Hematopoietic multipotent progenitor cell treated with erythropoietin and hydrocortisone succinate and interleukin-3 and kit ligand, for 15 days (in vitro differentiated cells): ENCODE data around the gene NACA2.
"Not testable (repeated sequence)": the region's sequence is repeated elsewhere in the genome, so short reads cannot be mapped to it uniquely, and the experiment has no call there.

ENCODE experiments used
- DNase-seq: peaks from one replicate; pipeline ENCODE4 v3.0.0-alpha.2; 2015; ENCODE audit warnings: low spot score

Gene NACA2

DNA sequence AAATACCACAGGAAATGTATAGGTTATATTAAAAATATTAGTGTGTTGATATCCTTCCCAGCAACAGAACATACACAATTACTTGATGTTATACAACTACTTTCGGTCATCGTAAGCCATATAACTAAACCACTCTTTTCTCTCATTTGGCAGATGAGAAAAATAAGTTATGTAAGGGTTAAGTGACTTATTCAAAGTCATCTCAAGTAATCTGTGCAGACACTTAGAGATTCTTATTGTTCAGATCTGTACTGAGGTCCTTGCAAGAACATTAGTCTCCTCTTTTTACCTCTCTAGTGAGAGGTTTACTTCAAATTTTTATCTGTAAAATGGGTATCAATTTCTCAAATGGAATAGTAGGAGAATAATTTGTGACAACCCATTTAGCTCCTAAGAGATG, 15.0 kb downstream of the NACA2 start:
- DNase-seq = no peak

DNA sequence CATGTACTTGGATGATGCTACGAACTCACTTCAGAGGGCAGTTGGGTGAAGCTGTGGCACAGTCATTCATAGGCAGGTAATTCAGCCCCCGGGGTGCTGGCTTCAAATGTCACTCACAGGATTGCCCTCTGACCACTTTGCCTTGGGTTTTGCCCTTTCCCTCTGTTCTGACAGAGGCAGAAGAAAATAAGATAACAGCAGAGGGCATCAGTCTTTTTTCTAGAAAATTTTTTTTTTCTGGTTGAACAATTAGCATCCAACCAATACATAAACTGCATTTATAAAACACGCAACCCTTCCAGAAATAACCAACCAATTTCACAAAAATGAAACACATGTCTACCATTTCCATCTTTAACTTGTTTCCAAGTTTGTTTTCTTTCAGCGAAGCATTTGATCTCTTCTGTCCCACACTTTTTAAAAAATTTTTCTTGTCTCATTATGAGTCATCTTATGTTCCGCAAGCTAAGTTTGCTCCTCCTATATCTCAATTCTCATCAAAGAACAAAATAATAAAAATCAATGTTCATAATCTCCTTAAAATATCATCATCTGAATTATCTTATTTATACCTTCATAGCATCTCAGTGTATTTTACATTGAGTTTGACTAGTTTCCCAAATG, 15.6 kb downstream of the NACA2 start:
- DNase-seq = no peak

DNA sequence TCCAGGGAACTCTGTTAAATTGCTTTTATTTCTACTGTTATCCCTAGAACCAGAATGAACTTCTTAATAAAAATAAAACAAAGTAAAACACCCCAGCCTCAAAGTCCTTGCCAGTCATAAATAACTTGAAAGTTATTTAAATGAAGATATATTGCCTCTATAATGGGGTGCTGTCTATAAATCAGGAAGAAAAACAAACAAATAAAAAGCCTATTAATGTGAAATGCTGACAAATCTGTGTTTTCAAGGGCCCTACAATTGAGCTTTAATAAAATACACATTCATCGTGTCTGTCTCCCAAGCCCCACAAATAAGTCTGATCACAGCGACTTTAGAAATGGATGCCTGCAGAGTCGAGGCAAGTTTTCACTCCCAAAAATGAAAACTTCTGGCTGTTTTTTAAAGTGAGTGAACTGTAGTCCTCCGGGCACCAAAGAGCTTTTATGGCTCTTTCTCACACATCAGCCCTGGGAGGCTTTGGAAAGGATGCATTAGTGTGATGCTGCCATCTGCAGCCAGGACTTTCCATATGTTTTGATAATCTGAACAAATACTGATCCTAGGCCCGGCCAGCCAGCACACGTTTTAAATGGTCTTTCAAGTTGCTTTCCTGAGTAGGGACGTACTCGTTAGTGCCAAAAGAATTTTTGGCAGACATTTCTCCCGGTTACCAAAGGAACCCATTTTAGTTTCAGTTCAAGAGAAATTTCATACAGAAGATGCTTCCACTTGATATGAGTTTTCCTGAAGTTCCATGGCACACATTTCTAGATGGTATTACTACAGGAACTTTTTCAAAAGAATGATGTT, 16.3 kb downstream of the NACA2 start:
- DNase-seq = no peak

DNA sequence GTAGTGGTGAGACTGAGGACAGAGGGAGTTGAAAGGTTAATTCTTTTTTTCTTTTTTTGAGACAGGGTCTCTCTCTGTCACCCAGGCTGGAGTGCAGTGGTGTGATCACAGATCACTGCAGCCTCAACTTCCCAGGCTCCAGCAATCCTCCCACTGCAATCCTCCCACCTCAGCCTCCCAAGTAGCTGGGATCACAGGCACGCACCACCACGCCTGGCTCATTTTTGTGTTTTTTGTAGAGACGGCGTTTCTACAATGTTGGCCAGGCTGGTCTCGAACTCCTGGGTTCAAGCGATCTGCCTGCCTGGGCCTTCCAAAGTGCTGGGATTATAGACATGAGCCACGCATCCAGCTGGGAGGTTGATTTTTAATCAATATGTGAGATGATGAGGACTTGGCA, 18.5 kb downstream of the NACA2 start:
- not testable (repeated sequence) for DNase-seq

DNA sequence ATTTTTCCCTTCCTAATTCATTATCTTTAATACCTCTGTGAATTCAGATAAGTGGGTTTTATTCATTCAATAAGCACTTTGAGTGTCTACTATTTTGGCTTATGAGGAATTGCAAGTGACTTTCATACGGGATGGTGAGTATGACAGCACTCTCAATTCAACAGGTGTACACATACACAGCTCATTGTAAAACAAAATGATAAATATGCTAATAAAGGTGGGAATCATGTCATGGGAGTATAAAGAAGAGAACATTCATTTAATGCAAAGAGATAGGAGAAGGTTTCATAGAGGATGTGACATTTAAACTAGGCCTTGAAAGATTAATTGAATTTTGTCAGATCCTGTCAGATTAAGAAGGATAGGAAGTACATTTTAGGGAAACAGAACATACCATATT, 19.4 kb downstream of the NACA2 start:
- no peak for DNase-seq

DNA sequence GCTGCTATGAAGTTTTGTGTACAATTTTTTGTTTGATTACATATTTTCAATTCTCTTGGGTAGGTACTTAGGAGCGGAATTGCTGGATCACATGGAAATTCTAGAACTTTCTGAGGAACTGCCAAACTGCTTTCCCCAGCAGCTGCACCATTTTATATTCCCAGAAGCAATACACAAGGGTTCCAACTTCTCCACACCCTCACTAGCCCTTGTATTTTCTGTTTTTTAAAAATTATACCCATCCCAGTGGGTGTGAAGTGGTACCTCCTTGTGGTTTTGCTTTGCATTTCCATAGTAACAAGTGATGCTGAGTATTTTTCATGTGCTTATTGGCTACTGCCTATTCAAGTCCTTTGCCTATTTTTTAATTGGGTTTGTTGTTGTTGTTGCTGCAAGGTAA, 20.9 kb downstream of the NACA2 start:
- no peak for DNase-seq

DNA sequence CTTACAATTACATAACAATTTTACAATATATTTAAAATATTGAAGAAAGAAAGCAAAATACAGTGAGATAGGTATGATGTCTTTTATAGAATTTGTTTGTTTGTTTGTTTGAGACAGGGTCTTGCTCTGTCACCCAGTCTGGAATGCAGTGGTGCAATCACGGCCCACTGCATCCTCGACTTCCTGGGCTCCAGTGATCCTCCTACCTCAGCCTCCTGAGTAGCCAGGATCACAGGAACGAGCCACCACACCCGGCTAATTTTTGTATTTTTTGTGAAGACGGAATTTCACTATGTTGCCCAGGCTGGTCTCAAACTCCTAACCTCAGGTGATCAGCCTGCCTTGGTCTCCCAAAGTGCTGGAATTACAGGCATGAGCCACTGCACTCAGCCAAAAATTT, 21.5 kb downstream of the NACA2 start:
- not testable (repeated sequence) for DNase-seq

DNA sequence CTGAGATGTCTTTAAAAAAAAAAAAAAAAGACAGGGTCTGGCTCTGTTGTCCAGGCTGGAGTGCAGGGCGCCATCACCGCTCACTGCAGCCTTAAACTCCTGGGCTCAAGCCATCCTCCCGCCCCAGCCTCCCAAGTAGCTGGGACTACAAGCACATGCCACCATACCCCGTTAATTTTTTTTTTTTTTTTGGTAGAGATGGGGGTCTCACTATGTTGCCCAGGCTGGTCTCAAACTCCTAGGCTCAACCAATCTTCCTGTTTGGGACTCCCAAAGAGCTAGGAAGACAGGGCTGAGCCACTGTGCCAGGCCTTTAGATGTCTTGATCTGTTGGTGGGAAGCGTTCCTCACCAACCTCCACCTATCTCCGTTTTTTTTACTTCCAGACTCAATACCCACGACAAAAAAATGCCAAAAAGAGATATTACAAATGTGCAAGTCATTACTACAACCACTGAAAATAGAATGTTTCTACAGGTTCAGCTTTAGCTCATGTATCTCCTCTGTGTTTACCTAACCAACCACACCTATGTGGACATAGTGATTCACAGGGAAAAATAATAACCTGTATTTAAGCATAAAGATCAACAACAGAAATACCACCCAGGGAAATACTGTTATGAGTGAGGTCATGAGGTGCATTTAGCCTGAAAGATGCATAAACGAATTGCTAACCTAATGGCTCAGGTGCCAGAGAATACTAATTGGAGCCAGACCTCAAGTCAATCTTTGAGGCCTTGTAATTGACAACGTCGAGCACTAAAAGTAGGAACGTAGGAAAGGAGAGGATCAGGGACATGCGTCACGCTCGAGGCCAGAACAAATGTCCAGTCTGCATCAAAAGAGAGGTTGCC, 22.6 kb downstream of the NACA2 start:
- DNase-seq = no peak

DNA sequence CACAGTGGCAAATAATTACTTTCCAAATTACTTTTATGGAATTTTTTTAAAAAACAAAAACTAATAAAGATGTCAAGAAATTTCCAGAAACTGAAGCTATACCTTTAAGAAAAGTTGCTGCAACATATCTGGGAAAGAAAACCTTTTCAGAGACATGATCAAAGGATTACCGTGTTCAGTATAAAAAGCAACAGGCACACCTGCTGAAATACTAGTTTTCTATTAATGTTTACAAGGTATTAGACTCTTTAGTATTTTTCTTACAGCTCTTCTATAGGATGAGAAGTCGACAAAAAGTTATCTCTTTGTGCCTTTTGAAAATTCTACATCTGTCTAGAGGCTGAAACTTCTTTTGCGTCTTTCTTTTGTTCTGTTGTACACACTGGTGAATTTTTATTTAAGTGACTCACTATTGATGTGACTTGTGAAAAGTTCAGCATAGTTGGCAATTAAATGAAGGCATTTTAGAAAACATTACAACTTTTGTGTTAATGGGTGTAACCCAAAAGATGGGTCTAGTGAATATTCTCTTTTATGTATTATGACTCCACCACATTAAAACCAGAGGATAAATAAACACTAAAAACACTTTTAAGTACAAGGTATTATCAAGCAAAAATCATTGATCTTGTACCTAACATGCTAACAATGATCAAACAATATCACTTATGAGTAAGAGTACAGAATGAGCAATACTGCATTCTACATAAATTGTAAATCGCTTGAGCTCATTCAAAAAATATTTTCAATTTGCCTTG, 23.8 kb downstream of the NACA2 start:
- no peak for DNase-seq

DNA sequence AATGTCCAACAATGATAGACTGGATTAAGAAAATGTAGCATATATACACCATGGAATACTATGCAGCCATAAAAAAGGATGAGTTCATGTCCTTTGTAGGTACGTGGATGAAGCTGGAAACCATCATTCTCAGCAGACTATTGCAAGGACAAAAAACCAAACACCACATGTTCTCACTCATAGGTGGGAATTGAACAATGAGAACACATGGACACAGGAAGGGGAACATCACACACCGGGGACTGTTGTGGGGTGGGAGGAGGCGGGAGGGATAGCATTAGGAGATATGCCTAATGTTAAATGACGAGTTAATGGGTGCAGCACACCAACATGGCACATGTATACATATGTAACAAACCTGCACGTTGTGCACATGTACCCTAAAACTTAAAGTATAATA, 24.6 kb downstream of the NACA2 start:
- not testable (repeated sequence) for DNase-seq

DNA sequence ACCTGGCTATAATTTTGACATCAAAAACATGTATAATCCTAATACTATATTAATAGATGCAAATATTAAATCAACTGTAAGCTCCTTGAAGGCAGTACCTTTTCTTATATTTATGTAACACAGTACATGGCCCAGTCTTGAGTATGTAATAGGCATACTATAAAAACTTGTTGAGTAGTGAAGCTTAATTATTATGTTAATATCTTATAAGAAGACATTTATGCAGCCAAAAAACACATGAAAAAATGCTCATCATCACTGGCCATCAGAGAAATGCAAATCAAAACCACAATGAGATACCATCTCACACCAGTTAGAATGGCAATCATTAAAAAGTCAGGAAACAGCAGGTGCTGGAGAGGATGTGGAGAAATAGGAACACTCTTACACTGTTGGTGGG, 25.2 kb downstream of the NACA2 start:
- DNase-seq = not testable (repeated sequence)

DNA sequence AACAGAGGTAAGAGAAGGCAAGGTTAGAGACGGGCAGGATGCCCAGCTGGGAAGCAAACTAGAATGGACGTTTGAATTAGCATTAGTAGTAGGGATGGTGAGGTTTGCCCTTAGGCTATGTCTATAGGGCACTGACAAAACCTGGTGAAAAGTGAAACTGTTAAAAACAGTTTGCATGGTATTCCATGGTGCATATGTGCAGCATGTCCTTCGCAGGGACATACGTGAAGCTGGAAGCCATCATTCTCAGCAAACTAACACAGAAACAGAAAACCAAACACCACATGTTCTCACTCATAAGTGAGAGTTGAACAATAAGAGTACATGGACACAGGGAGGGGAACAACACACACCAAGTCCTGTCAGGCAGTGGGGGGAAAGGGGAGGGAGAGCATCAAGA, 25.8 kb downstream of the NACA2 start:
- DNase-seq = no peak

DNA sequence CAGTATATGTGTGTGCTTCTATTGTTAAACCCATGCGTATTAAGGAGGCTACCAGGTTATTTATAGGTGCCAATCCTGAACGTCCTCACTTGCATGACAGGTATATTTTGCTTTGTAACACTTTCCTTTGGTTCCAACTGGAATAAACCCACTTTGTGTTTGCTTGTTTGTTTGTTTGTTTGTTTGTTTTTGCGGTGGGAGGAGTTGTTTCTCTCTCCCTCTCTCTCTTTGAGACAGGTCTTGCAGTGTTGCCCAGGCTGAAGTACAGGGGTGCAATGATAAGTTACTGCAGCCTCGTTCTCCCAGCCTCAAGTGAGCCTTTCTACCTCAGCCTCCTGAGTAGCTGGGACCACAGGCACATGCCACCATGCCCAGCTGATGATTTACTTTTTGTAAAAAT, 28.7 kb downstream of the NACA2 start:
- no peak for DNase-seq

DNA sequence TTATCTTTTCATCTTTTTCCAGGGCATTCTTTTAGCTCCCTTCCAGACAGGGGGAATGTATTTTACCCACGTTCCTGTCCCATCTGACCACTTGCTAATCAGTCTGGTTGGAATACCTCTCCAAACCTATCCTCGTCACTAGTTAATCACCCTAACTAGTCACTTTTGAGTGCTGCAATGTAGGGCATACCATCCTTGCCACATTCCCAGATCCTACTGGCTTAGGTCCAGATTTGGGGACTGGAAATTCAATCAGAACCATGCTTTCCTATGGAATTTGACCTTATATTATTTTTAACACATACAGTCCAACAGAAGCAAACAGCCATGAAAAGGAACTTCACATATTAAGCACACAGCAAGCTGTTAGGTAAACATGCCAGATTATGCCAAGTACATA, 29.7 kb downstream of the NACA2 start:
- DNase-seq = no peak

DNA sequence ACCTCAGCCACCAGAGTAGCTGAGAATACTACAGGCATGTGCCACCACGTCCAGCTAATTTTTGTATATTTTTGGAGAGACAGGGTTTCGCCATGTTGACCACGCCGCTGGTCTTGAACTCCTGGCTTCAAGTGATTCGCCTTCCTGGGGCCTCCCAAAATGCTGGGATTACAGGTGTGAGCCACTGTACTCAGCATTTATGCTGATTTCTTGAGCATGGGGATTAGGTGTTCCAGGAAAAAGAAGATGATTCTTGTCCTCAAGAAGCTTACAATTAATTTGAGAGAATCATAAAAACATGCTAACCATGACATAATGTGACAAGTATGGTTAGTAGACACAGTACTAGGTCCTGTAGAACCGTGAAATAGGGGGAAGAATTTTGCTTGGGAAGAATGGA, 30.9 kb downstream of the NACA2 start:
- no peak for DNase-seq

DNA sequence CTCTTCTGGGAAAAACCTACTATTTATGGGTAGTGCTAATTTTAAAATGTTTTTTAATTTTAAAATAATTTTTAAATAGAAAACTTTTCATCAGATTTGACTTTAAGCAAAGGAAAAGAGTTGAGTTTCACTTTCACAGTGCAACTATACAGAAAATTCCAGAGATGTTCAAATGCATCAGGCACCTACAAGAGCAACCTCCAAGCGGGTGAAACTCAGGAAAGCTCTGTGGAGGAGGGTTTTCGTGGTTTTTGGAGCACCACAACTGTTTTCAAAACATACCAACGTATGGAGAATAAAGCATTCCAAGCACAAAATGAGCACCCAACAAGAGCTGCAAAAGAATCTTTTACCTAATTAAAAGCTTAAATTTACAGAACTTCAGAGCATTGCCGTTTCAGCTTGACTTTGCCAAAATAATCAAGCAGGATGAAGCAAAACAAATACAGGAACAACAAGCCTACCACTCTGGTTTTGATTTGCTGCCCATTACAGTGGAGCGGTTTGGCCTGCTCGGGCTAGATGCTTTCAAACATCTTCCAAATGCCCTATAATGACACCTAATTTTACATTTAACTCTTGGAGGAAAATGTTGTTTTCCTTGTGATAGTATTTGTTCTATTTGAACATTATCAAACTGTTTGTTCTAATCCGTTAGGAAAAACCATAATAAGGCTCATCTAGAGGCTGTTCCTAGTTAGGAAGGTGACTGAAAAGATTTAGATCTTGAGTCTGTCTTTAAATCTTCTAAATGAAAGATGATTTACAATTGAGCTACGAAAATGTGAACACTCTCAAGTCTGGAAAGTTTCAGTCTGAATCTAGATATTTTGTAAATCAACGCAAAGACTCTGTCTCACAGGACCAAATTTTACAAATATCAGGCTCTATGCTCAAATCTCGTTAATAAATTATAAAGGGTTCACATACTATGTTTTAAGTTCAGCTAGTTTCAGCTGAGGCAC, 34.5 kb downstream of the NACA2 start:
- no peak for DNase-seq

DNA sequence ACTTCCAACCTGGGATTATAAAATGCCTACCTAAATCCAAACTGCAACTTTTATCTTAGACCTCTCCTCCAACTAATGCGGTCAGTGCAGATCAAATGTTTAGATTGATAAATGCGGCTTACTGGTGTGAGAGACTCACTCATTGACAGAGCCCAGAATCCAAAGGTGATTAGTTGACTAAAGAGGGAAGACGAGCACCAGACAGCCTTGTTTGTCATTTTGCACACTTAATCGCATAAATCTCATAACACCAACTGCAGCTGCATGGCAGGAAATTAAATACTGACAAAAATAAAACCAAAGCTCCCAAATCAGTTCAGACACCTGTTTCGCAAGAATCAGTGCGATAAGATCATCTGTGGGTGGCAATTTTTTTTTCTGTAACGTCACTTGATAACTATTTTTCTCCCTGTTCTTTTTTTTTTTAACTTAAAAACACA, 35.9 kb downstream of the NACA2 start:
- no peak for DNase-seq

DNA sequence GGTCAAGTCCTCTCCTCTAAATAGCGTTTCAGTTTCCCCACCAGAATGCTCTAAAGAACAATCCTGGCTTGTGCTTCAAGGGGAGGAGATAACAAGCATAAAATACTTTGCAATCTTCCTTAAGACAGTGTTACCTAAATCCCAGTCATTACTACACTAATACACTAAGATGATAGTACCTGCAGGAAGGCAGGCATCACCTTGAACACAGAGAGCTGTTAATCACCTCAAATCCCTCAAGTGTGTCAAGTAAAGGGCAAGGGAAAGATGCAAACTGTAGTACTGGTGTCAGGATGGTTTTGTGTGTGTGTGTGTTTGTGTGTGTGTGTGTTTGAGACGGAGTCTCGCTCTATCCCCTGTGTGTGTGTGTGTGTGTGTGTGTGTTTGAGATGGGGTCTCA, 36.8 kb downstream of the NACA2 start:
- no peak for DNase-seq

DNA sequence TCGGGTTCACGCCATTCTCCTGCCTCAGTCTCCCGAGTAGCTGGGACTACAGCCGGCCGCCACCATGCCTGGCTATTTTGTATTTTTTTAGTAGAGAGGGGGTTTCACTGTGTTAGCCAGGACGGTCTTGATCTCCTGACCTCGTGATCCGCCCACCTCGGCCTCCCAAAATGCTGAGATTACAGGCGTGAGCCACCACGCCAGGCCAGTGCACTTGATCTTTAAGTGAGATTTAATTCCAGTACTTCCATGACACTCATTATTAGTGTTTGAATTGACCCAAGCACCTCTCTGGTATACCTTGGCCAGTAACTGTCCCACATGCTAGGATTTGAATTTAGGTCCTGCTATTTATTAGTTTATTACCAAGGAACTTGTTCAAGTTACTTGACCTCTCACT, 38.5 kb downstream of the NACA2 start:
- DNase-seq = not testable (repeated sequence)

DNA sequence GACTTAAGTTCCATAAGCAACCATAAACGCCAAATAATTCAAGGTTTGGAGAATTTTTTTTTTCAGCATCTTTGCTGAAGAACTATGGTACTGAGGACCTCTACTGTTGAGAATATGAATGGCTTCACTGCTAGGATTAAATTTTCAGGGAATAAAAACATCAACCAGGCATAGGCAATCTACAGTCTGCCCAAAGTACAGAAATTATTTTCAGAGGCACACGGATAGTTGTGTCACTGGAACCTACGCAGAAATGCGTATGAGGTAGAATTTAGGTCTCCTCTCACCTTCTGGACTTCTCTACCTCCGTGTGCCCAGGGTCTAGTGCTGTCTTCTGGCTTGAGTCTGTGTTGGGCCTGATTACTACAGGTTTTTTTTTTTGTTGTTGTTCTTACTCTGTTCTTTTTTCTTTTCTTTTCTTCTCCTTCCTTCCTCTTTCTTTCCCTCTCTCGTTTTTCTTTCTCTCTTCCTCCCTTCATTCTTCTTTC, 39.7 kb downstream of the NACA2 start:
- no peak for DNase-seq

DNA sequence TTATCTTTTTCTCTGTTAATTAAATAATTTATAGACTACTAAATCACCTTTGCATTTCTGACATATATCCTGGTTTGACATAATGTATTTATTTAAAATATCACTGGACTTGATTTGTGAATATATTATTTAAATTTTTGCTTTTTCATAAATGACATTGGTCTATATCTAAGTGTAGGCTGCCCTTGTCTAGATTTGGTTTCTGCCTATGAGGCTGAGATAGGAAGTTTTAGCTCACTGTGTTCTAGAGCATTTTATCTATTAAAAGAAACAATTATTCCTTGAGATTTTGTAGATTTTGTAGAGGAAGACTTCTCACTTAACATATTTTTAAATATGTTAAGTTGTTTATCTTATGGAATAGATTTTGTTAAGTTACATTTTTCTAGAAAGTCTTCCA, 43.9 kb downstream of the NACA2 start:
- no peak for DNase-seq
